ENCODE results near the gene ESPNL.
A peak's percentile ranks its signal among the peaks of the same experiment; 100 is the strongest.
"Not testable (repeated sequence)": the region's sequence is repeated elsewhere in the genome, so short reads cannot be mapped to it uniquely, and the experiment has no call there.

The ESPNL gene

DNA sequence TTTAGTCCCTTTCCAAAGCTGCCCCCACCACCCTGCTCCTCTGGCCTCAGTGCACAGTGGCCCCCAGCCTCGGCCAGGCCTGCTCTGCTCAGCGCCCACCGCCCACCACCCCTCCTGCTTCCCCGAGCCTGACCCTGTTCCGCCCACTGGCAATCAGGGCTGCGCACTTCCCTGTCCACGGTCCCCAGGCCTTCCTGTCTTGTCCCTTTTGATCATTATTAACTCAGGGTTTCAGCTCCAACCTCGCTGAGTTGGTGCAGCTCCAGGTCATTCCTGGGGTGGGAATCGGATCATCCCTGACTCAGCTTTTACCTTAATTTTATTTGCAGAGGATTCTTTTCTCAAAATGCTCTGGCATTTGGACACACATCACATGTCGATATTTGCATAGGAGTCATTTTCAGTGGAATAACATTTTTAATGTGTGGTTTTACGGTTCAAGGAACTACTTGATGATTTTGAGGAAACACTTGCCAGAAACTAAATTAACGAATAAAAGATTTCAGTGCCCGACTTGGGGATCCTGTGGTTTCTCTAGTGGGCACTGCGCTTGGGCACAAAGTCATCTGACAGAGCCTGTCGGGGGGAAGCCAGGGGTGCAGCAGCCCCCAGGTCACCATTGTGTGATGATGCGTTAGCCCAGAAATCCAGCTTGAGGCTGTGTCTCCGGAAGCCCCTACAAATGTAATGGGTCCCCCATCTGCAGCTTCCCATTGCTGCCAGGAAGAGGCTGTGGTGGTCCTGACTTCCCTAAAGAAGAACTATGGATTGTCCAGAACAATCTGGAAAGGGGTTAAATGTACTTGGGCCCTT, 1.0 kb upstream of the ESPNL start:
- DNase-seq, result no peak

DNA sequence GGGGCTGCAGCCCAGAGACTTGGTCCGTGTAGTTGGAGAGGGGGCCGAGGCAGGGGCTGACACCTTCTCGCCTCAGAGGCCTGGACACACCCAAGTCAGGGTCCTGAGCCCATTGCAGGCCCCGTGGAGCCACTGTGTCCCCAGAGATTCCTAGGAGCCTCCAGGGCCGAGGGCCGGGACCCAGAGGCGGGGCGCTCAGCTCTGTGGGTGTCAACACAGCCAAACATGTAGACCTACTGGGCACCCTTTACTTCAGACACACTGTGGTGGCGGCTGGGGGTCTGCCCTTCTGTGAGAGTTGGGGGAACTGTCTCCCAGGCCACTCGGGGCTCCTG, 459 bp upstream of the ESPNL start:
- no peak for DNase-seq

DNA sequence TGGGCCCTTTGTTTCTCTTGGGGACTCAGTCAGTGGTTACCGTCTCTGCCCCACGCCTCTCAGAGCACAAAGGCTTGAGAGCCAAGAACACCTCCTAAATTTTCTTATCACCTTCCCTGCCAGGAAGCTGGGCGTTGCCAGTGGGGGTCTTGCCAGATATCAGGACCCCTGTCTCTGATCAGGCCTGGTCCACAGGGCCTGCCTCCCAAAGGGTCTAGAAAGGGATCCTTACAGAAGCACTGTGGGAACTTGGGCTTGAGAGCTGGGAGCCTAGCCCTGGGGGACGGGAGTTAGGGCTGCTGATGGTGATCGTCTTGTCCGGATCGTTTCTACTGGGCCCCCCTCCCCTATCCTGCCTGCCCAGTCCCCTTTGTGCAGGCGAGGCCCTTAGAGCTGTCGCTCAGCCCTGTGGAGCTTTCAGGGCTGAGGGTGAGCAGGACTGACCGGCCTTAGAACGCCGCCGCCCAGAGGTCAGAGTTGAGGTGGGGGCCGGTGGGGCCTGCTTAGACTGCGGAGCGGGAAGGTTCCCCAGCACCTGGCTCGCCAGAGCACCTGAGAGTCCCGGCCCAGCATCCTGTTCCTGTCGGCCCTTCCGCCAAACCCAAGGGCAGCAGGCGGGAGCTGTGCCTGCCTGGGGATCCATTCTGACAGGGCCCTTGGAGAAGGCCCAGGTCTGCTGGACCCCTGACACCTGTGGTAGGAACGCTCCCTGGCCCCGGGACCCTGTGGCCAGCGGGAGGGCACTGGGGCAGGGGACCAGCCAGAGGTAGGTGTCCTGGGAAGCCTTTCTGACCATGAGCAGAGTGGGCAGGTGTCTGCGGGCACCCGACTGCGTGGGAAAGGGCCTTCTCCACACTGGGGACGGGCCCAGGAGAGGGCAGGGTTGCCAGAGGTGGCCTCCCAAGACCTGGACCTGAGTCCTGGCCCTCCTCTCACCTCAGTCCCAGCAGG, 956 bp downstream of the ESPNL start:
- no peak for DNase-seq

DNA sequence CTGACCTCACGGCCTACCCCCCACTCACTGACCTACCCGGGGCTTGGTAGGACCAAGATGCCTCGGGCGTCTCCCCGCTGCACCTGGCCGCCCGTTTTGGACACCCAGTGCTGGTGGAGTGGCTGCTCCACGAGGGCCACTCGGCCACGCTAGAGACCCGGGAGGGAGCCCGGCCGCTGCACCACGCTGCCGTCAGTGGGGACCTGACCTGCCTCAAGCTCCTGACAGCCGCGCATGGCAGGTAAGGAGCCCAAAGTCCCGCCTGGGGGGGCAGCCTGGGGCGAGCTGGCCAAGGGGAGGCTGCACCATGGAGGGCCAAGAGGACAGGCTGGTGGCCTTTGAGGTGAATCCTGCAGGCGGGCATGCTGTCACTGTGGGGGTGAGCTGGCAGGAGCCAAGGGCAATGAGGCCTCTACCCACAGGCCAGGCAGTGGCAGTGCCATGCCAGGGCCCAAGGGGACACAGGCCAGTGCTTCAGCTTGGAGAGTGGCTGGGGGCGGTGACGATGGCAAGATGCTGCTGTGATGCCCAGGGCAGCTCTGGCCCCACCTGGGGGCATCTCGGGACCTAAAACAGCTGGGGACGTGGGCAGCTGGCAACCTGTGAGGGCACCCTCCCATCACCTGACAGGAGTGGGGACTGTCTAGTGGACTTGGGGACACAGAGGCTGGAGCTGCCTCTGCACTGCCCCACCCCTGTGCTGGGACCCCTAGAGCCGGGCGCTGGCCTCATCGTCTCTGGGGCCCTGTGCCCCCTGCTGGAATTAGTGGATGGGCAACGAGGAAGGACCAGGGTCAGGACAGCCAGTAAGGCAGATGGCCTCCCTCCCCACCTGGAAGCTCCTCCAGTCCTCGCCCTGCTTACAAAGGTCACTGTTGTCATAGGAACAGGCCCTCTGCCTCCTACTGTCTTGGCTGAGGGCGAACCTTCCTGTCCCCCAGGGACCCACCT, 2.0 kb downstream of the ESPNL start:
- DNase-seq, result no peak

DNA sequence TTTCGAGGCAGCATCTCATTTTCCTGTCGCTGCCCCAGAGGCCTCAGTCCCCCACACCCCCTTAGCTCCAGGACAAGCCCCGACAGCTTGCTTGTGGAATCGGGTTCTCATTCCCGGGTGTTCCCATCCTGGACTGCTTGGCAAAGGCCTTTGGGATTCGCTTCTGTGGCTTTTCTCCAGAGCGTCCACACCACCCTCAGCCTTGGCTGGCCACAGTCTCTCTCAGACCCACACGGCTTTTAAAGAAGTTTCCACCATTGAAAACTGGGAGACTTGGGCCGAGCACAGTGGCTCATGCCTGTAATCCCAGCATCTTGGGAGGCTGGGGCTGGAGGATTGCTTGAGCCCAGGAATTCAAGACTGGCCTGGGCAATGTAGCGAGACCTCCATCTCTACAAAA, 2.7 kb downstream of the ESPNL start:
- DNase-seq, result no peak

DNA sequence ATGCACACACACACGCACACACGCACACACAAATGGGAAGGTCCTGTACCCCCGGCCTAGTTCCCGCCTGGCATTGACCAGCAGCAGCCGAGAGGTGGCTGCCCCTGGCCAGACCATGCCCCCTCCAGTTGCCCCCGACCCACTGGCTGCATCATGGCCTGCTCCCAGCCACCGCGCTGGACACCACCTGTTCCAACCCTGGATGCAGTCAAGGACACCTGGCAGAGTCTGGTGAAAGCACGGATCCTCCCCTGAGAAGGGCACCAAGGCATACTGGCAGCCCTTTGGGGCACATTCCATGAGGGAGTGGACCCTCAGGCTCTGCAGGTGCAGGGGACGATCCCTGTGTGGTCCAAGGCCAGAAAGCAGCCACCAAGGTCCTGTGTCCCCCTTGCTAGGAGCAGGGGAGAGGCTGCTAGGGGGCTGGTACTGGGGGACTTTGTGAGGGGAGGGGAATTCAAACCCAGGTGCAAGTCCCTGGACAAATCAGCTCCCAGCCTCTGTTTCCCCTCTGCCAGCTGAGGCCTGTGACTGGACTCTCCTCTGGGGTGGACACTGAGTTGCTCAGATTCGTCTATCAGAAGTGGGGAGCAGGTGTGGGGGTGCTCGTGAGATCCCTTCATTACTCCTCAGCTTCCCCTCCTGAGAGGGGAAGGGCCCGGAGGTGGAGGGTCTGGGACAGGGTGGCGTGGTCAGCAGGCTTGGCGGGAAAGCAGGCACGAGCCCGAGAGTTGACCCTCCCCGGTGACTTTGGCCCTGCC, 3.5 kb downstream of the ESPNL start:
- no peak for DNase-seq

DNA sequence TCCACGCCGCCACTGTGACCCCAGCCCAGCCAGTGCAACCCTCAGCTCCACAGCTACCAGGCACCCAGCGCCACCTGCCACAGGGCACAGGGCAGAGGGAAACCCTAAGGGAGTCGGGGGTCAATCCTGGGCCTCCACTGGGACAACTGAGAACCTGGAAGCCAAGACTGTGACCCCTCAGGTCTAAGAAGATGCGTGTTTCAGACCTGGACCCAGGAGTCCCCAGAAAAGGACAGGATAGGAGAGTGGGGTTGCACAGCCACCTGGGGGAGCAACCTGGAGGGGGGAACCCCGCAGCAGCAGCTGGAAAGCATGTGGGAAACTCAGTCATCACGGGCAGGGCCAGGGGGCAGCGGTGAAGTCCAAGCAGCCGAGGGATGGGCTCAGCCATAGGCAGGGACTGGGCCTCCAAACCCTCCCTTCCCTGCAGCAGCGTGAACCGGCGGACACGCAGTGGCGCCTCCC, 4.1 kb downstream of the ESPNL start:
- no peak for DNase-seq

DNA sequence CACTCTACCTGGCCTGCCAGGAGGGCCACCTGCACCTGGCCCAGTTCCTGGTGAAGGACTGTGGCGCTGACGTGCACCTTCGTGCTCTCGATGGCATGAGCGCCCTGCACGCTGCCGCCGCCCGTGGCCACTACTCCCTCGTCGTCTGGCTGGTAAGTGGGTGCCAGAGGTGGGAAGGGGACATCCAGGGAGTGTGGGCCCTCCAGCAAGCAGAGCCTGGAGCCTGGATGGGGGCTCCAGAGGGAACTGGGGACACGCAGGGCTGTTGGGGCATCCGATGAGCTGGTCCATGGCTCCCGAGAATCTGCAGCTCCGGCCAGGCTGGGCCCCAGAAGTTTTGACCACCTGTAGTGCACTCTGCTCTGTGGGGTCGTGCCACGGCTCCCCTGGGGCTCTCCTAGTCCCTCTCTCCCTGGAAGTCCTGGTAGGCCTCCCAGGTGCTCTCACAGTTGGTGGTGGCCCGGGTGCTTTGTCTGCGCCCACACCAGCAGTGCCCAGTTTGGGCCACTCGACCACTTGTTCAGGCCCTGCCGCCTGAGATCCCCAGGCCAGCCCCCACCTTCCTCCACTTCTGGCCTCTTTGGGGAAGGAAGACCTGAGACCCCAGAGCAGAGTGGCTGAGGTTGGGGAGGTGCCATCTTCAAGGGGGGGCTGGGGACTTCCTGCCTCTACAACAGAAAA, 4.7 kb downstream of the ESPNL start:
- no peak for DNase-seq

DNA sequence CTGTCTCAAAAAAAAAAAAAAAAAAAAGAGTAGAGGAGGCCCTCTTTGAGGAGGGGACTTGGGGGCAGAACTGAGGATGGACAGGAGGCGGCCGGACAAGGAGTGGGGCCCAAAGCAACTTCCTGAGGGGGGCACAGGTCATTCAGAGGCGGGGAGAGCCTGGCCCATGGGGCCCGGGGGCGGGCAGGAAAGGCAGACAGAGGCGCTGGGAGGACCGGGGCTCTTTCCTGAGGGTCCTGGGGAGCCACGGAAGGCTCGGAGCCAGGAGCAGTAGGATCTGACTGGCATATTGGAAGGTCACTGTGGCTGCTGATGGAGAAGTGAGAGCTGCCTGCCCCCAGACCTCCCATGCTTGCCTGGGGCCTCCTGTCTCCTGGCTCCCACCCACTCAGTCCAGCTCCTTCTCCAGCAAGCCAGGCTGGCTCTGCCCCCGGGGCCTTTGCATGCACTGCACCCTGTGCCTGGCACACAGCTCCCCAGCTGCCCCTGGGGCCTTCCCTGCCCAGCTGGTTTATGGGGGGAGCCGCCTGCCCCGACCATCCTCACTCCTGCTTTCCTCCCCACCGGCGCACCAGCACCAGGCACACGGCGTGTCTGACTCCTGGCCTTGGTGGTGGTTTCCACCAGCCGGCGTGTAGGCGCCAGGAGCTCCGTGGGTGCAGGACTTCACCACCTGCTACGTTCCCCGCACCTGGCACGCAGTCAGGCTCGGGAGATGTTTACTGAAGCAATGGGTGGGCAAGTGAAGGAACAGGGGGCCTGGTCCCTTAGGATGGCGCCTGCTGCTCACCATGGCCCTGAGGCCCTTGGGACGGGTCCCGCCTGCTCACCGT, 5.6 kb downstream of the ESPNL start:
- no peak for DNase-seq

DNA sequence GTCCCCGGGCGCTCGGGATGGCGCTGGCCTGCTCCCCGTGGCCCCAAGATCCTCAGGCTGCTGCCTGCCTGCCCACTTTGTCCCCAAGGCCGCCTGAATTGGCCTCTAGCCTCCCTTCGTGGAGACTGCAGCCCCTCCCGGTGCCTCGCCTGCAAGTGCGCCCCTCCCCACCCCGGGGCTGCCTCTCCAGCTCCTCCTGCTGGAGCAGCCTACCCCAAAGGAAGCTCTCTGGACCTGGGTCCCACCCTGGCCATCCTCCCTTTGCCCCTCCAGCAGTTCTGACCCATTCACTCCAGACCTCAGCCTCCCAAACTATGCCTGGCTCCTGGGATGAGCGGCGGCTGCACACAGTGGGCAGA, 6.2 kb downstream of the ESPNL start:
- DNase-seq, result no peak

DNA sequence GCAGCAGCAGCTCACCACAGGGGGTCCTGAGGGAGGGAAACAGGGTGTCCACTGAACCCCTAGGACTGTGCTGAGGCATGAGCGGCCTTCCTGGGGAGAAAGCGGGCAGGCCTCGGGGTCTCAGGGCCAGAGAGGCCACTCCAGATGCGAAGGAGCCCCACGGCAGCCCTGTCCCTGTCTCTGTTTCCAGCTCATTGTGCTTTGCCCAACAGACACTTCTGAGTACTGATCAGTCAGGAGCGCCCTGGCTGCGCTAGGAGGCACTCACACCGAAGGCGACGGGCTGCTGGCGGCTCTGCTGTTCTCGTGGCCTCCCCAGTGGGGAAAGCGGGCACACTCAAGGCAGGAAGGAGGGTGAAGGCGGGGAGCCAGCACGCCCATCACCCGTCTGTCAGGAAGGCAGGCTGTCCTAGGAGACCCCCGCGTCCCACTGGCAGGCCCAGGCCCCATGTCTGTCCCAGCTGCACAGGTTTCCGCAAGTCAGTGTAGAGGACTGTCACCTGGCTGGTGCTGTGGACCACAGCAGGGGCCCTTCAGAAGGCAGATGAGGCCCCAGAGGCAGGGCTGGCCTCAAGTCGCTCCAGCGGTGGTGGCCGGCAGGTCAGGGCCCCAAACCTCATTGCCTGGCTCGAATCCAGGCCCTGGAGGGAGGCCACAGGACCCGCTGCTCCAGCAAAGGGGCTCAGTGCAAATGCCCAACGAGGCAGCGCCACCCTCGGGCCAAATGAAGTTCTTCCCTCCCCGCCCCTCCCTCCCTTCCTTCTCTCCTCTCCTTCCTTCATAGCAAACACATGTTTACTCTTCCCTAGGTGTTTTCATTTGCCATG, 6.8 kb downstream of the ESPNL start:
- no peak for DNase-seq

DNA sequence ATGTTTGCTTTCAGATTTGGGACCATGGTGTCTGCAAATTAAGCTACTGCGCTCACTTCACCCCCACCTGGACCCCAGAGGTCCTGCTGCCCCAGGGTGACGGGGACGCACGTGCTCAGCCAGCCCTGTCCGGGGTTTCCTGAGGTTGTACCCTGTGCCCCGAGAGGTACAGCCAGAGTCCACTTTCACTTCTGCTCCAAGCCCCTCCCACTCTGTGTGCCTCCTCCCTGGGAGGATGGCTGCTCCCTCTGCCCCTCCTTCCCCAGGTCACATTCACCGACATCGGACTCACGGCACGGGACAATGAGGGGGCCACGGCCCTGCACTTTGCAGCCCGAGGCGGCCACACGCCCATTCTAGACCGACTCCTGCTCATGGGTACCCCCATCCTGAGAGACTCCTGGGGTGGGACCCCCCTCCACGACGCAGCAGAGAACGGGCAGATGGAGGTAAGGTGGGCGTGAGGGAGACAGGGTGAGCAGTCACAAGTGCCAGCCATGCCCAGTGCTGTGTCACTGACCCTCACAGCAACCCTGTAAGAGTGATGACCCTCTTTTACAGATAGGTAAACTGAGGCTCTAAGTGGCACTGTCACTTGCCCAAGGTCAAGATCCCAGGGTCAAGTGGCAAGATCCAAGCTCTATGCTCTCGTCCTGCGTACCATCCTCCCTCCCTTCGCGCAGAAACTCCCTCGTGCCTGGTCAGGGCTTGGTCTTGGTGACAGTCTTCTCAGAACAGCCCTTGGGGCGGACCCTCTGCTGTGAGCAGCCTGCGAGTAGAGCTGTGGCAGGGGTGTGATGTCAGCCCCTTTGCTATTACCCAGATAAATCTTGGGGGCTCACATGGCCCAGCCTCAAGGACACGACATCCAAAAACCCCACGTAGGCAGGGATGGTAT, 7.6 kb downstream of the ESPNL start:
- no peak for DNase-seq

DNA sequence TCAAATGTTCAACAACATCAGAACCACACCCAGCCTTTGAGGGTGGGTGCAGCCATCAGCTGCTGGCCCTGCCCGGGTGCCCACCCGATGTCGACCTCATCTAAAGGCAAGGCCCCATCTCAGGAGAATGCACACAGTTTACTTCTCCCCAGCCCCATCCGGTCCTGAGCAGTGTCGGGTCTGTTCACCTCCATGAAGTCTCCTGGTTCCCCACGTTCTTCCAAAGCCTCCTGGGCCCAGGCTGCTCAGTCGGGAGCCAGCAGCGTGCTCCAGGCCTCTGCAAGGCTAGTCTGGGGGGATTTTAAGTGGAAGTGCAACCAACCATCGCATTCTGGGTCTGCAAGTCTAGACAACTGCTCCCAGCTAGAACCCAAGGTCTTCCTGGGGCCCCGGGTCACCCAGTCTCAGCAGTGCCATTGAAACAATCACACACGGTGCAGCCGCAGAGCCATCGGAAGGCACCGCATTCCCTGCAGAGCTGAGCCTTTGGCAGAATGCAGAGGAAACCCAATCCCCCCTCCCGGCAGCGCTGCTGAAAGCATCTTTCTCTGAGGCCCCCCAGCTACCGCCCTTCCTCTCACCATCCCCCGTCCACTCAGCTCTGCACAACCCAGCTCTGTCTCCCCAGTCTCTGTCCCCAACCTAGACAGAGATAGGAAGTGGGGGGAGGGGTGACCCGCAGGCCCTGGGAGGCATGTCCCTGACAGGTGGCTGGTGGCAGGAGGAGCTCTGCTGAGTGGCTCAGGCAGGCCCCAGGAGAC, 8.5 kb downstream of the ESPNL start:
- DNase-seq, result peak; percentile 81

DNA sequence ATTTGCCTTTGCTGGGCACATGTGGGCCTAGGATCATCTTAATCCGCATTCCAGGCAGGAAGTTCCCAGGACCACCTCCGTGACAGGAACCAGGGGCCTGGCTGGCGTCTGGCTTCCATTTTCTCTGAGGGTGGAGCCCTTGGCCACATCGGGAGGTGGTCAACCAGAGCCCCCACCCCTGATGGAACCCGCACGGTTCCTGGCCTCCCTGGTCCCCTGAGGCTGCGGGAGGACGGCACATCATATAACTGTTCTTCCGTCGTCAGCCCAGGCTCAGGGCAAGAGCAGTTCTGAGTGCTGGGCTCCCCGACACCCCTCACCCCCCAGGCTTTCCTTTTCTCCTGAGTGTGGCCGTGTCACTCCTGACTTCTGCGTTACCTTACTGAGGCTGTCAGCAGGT, 13.5 kb downstream of the ESPNL start:
- no peak for DNase-seq

DNA sequence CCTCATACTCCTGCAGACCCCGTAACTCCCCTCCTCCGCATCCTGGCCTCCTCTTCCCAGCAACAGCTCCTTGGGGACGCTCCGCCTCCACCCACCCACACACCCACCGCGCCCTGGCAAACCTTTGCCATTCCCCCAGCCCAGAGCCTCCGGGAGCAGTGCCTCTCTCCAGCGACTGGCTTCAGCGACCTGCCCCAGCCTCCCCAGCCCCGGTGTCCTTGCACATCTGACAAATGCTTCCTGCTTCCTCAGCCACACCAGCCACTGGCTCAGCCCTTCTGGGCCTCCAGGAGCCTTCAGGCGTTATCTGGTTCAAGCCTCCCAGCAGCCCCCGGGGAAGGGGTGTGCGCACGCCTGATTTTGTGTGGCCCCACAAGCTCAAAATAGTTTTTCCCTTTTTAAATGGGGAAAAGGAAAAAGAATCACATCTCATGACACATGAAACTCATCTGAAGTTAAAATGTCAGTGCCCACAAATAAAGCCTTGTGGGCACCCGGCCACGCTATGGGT, 14.2 kb downstream of the ESPNL start:
- DNase-seq, result no peak

DNA sequence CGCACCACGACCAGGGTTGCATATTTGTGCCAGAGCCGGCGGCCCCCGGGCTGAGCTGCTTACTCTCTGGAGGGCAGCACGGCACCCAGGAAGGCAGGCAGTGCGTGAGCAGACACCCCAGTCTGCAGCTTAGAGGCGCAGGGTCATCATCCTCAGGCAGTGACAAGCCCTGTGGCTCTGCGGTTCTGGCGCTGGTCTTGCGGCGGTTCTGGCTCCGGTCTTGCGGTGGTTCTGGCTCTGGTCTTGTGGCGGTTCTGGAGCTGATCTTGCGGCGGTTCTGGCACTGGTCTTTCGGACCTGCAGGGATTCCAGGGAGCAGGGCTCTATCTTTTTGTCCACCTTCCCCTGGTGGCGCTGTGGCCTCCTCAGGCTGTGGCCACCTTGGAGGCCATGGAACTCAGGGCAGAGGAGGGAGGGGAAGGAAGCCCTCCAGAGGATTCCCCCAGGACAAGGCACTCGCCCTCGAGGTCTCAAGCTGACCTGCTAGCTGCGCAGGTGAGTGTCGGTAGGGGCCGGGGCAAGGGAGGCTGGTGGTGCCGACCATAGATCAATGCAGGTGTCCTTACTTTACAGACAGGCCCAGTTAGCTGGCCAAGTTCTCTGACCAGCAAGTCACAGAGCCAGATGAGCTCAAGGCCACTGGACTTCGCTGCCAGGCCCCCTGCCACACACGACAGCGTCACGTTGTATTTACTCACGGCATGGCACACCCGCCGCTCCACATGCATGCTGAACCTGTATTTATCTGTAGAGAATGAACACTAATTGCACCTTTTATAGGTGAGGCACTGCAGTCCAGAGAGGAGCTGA, 14.9 kb downstream of the ESPNL start:
- DNase-seq, result no peak

DNA sequence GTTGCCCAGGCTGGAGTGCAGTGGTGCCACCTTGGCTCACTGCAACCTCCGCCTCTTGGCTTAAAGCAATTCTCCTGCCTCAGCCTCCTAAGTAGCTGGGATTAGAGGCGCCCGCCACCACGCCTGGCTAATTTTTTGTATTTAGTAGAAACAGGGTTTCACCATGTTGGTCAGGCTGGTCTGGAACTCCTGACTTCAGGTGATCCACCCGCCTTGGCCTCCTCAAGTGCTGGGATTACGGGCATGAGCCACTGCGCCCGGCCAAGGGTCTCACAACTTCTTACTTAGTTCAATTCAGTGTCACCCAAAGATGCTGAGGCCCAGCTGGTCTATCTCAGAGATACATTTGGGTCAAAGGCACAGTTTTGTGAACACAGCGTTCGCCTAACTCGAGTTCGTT, 15.6 kb downstream of the ESPNL start:
- not testable (repeated sequence) for DNase-seq

All from NCI-H524 treated with DMSO at 0.1 percent for 48 hours (cell line).